Dermis blood vessel endothelial cell (primary cell): ENCODE data around the gene HSPE1. TPM values are rescaled to one million over a fixed set of nuclear protein-coding genes. Genes with fewer than 3 reads are reported as not detected.
"Not testable (repeated sequence)": the region's sequence is repeated elsewhere in the genome, so short reads cannot be mapped to it uniquely, and the experiment has no call there.

ENCODE experiments used
- DNase-seq: peaks from one replicate; pipeline ENCODE4 v3.0.0; 2010
- total RNA-seq: library from RNA; depleted of rRNA; stranded (reverse); fragments of >200 nt; gene quantifications from 2 replicates; pipeline ENCODE4 v1.2.3, GENCODE V29; 2014

Gene HSPE1
- 86.8 and 115 TPM in 2 replicates for total RNA-seq

- DNase-seq: peak; percentile 100
These were observed at the start of gene HSPE1, which contains the start of gene HSPD1 for GRCh38 chr2:197499594-197500502. TSS of gene HSPE1 (plus strand) at chr2:197500379. CDS start at chr2:197500437, 58 bp downstream. TSS of gene HSPD1 (minus strand) at chr2:197499840. CDS start at chr2:197498848, 992 bp downstream.

GRCh38 chr2:197450465-197450864 is 49.7 kb upstream of the HSPE1 start:
- no peak for DNase-seq

DNA sequence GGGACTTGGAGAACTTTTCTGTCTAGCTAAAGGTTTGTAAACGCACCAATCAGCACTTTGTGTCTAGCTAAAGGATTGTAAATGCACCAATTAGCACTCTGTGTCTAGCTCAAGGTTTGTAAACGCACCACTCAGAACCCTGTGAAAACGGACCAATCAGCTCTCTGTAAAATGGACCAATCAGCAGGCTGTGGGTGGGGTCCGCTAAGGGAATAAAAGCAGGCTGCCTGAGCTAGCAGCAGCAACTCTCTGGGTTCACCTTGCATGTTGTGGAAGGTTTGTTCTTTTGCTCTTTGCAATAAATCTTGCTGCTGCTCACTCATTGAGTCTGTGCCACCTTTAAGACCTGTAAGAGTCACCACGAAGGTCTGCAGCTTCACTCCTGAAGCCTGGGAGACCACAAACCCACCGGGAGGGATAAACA is 49.2 kb upstream of the HSPE1 start:
- DNase-seq: not testable (repeated sequence)

DNA sequence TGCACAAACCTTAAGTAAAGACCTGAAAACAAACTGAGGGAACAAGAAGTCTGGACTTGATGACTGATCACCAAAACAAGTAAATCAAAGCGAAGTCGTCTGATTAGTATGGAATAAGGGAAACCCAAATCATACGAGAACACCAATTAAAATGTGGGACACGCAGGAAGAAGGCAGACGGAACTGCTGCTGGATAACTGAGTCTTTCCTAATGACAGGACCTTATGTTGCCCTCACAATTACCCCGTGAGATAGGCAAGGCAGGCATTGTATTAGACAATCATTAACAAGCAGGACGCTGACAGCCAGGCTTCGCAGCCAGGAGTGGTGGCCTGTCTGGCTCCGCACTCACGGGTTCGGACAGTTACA is 47.4 kb upstream of the HSPE1 start:
- no peak for DNase-seq

- peak; percentile 100 for DNase-seq
These were observed 46.9 kb upstream of the HSPE1 start, which contains the start of gene COQ10B for GRCh38 chr2:197453123-197453913. TSS of gene COQ10B (plus strand) at chr2:197453552. CDS start at chr2:197453561, 9 bp downstream.

- DNase-seq: peak; percentile 94
These were observed 46.2 kb upstream of the HSPE1 start for GRCh38 chr2:197453914-197454398.

- DNase-seq: no peak
These were observed 45.3 kb upstream of the HSPE1 start for GRCh38 chr2:197454923-197455322.

DNA sequence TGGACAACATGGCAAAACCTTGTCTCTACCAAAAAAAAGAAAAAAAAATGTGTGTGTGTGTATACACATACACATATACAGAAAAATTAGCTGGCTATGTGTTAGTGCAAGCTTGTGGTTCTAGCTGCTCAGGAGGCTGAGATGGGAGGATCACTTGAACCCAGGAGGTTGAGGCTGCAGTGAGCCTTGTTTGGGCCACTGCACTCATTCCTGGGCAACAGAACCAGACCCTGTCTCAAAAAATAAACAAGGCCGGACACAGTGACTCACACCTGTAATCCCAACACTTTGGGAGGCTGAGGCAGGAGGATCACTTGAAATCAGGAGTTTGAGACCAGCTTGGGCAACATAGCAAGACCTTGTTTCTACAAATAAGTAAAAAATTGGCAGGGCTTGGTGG is 44.8 kb upstream of the HSPE1 start:
- DNase-seq: no peak

DNA sequence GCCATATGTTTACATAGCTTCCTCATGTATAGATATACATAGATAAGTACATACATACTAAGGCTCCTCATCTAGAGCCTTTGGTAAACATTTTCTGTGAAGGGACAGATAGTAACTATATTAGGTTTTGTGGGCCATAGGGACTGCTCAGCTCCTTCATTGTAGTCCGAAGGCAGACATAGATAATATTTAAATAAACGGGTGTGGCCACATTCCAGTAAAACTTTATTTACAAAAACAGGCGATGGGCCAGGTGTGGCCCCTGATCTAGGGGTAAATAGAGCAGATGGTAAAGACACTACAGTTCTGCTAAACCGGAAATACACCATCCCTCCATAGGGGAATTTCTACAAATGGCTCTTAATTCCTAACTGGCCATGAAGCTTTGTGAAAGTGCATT is 39.5 kb upstream of the HSPE1 start:
- DNase-seq: no peak

DNA sequence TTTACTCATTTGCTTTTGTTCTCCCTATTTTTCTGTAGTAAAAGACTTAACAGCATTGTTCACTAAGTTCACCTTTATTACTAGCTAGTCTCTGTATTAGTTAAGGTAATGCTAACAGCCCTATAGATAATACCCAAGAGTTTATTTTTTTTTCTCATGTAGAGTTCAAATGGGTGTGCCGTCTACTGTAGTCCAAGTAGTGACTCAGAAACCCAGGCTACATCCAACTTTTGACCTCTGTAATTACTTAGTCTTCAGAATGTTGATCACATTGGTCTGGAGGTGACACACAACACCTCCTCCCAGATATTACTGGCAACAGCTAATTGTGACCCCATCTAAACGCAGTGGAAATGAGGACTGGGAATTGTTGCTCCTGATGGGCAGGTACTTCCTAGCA is 39.1 kb upstream of the HSPE1 start:
- DNase-seq: peak; percentile 9

DNA sequence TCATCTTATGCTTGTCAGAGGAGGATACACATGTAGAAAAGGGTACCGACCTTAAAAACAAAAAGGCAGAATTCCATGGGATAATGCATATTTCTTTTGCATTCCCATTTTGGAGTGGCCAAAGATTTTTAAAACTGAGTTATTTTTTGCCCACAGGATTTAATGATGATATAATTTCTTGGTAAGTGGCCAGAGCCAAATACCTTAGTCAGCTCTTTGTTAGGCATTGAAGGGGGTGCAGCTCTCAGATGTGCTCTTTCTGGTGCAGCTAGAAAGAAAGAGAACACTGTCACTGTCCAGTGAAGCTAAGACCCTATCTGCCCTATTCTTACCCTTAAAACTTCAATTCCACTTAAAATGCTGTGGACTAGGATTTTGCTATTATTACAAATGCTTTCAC is 36.0 kb upstream of the HSPE1 start:
- DNase-seq: no peak

GRCh38 chr2:197472166-197472565 is 28.0 kb upstream of the HSPE1 start:
- no peak for DNase-seq

- DNase-seq: no peak
These were observed 22.4 kb upstream of the HSPE1 start for GRCh38 chr2:197477797-197478196.

GRCh38 chr2:197480165-197481036 is 19.8 kb upstream of the HSPE1 start:
- no peak for DNase-seq

- DNase-seq: not testable (repeated sequence)
These were observed 15.9 kb upstream of the HSPE1 start for GRCh38 chr2:197484248-197484647.

DNA sequence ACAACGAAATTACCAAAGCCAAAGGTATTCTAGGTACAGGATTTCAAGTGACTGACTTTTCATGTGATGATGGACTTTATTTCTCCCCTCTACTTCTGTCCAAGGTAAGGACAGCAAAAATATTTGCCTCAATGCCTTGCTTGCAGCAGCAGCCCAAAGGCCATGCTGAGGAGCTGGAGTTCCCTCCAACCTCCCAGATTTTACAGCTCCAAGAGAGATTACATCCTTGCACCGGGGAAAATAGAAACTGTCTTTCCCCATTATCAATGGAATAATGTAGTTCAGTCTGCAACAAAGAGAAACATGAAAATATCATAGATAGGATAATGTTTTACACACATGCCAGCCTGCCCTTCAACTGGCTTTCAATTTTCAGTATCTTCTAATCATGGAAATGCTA is 14.0 kb upstream of the HSPE1 start:
- no peak for DNase-seq

DNA sequence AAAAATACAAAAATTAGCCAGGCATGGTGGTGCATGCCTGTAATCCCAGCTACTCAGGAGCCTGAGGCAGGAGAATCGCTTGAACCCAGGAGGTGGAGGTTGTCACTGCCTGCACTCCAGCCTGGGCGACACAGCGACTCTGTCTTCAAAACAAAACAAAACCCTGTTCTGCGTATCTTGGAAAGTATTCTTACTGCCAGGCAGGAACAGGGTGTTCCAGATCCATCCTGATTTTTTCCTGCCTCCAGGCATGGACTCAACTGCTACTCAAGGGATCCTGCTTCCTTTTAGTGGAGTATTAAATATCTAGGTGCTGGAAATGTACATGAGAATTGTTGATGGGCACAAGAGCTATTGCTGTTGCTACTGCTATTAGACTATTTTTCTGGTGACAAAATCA is 12.8 kb upstream of the HSPE1 start:
- DNase-seq: no peak

DNA sequence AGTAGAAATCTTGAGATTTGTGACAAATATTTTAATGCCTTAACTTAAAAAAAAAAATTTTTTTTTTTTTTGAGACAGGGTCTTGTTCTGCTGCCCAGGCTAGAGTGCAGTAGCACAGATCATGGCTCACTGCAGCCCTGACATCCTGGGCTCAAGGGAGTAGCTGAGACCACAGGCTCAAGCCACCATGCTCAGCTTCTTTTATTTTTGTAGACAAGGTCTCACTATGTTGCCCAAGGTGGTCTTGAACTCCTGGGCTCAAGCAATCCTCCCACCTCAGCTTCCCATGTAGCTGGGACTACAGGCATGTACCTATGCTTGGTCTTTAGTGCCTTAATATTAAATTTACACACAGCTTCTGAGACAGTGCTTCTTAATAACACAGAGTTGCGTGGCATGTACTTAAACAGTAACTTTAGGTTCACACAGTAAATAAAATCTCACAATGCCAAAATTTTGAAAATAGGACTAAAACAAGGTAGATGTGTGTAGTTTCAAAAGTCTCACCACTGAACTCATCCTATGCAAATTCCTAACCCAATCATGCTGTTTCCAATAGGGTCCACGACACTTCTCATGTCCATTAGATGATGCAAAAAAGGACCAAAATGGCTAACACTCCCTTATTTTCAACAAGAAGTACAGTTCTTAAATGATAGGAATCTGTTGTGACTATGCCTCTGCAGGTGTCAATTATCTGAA is 4.6 kb upstream of the HSPE1 start:
- no peak for DNase-seq

- DNase-seq: no peak
These were observed 3.5 kb upstream of the HSPE1 start for GRCh38 chr2:197496695-197497094.

GRCh38 chr2:197497326-197497725 is 2.9 kb upstream of the HSPE1 start:
- no peak for DNase-seq

DNA sequence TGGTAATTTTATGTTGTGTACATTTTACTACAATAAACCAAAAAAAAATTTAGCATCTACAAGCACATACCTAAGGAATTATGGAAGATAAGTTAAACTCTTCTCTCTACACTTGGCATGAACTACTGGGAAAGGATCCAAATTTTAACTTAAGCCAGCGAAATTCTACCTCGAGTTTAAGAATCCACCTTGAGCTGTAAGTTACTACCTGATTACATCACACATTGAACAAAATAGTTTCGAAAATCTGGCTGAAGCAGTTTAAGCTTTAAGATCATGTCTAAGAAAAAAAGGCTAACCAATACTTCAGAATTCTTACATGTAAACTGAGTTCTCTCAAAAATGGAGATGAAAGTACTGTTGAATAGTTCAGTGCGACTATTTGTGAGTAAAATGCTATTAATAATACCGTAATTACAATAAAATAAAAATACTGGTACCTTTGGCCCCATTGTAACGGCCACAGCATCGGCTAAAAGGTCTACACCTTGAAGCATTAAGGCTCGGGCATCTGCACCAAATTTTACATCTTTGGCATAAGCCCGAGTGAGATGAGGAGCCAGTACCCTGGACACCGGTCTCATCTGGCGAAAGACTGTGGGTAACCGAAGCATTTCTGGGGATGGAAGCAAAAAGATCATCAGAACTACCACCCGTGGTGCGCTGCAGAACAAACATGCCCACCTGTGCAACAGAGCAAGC is 1.8 kb upstream of the HSPE1 start:
- no peak for DNase-seq
